Fibroblast of skin of abdomen (primary cell): Measurements from ENCODE around the gene LRRFIP1.

Source experiments
- DNase-seq: peaks from one replicate; pipeline ENCODE4 v3.0.0-alpha.2; 2013

Gene LRRFIP1

DNA sequence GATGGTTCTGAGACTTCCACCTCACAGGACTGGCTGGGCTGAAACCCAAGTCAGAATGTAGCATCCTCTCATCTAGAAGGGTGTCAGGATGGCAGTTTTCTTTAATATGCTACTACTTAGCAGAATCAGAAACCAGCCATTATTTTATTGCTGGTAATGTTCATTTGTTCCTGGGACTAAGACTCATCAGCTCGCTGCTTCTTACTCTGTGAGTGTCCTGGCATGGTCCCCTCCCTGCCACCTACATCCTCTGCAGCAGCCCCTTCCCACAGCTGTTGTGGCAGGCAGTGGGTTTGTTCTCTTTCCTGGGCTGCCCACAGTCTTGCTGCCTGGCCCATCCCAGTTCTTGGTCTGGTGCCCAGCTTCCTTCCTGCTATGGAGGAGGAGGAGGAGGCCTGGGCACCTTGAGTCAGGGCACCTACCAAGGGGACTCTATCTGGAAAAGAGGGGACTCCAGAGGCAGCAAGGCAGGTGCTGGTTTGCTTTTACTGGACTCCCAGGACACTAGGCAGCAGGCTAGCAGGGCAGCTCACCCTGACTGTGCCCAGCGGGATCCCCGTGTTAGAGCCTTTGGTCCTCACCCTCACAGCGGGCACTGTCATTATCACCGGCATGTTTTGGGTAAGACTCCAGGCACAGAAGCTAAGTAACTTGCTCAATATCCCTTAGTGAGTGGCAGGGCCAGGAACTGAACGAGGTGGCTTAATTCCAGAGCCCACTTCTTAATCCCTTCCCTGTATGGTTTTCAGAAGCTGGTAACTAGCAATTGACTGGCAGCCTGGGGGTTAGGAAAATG, 62.1 kb downstream of the LRRFIP1 start:
- DNase-seq: no peak

DNA sequence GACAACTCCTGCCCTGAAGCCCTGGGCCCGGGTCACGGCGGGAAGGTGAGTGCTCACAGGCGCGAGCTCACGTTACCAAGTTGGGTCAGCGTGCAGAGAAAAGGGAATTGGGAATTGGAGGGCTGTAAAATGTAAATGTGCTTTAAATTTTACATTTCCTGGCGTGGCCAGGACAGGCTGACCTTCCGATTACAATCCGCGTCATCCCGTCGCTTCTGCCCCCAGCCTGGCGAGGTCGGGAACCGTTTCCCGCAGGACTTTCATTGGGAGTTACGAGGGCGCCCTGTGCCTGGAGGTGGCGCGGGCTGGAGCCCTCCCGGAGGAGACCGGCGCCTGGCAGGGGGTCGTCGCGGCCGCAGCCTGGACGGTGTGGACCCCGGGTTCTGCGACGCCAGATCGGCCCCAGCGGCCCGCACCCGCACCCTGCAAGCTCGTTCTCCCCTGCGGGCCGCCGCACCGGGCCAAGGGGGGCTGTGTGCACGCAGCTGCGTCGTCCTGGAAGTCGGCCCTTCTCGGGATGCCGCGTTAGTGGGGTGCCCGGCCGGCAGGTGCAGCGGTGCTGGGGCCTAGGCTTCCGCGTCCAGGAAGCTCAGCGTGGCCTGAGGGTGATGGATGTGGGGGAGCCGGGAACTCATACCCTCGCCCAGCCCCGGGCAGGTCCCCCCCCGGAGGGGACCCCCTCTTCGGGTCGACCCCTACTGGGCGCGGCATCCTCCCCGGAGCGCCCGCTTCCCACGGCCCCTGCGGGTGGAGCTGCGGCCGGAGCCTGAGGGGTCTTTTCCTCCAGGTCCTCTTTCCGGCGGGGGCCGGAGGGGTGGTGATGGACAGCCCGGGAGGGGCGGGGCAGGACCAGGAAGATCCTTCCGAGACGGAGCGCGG, 63.9 kb downstream of the LRRFIP1 start:
- no peak for DNase-seq

DNA sequence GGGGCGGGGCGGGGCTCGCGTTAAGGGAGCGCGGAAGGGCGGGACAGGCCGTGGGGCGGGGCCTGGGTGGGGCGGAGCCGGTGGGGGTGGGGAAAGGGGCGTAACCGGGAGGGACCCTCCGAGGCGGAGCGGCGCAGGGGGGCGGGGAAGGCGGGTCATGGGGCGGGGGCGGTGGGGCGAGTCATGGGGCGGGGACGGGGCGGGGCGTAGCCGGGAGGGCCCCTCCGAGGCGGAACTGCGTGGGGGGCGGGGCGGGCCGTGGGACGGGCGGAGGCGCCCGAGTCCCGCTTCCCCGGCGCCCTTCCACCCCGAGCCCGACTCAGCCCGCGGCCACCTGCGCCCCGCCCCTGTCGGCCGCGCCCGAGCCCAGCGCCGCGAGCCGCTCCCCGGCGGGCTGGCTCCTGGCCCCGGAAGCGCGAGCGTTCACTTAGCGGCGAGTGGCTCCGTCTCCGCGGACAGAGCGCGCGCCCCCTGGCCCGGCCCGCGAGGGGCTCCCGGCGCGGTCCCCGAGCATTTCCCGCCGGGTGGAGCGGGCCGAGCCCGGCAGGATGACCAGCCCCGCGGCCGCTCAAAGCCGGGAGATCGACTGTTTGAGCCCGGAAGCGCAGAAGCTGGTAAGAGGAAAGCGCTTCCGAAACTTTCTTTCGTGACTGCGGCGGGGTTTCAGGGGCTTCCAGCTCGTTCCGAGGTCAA, 64.7 kb downstream of the LRRFIP1 start:
- peak; percentile 90 for DNase-seq

DNA sequence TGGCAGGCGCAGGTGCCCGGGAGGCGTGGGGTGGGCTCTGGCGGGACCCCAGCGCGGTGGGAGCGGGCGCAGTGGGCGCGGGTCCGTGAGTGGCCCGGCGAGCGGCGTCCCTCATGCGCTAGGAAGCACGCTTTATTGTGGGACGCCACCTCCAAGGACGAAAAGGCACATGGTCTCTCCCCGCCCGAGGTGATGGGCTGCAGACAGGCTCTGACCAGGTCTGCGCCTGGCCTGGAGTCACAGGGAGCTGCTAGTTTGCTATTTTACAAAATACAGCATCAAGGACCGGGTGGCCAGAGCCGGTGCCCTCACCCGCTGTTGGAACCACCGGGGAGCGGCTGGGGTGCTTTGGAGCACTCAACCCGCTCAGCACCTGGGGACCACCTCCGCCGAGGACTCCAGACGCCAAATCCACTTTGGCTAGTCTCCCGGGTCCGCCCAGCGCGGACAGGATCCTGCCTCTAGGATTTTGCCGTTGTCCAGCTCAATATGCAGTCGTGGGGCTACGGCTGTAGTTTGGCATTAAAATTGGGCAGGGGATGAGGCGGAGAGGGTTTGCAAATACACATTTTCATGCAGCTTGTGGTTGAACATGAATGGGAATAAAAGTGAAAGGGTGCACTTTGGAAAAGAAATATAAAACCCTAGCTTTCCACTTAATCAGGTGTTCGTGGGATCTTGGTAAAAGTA, 65.4 kb downstream of the LRRFIP1 start:
- no peak for DNase-seq

DNA sequence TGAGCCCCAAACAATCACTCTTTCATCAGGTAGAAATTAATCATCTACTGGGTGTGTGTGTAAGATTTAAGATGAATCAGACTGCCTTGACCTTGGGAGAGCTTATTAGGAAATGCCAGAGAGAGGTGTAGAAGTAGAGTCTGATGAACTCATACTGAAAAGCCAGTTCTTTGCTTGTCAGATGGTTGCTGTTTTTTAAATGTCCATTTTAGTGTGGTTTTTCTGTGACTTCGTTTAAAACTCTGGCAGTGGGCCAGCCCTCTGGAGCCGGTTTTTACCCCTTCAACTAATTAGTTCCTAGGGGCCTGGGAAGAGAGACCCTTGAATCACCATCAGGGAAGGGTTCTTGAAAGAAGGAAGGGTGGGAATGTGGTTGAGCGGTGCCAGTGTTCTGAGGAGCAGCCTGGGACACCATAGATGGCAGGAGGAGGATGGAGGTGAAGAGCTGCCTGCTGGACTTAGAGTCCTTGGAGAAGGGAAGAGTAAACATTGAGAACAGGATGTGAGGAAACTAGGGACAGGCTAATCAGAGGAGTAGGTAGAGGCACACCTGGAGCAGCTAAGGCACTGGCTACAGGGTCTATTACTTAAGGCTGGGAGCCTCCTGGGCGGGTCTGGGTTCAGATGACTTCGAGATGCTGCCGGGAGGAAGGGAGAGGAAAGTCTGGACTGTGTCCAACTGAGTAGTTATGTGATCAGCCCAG, 66.1 kb downstream of the LRRFIP1 start:
- DNase-seq: peak; percentile 61

DNA sequence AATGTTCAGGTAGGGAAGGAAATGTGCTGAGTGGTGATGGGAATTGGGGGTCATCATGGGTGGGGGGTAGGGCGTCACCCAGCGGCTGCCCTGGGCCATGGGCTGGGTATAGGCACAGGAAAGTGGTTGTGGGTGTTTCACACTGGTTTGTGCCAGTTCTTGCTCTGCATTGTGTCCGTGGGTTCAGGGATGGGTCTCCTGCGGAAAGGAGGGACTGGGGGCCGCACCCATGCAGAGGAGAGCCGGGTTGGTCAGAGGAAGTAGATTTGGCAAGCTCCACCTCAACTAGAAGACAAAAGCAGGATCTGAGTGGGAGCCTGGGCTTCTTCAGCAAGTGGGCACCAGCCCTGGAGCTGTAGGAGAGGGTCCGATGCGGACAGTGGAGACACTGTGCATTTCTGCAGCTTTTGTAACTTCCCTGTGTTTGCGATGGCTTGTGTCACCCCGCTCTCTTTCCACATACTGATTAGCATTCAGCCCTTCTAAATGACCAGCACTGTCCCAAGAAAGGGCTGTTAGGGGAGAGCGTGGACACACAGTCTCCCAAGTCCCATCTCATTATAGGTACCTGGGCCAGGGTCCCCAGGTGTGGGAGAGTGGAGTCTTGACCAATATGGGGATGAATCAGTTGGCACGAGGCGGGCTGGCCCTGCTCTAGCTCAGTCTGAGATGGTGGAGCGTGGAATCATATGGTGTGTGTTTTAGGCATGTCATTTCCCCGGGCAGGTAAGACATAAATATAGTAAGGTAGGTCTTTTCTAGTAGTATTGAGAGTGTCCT, 67.2 kb downstream of the LRRFIP1 start:
- DNase-seq: no peak

DNA sequence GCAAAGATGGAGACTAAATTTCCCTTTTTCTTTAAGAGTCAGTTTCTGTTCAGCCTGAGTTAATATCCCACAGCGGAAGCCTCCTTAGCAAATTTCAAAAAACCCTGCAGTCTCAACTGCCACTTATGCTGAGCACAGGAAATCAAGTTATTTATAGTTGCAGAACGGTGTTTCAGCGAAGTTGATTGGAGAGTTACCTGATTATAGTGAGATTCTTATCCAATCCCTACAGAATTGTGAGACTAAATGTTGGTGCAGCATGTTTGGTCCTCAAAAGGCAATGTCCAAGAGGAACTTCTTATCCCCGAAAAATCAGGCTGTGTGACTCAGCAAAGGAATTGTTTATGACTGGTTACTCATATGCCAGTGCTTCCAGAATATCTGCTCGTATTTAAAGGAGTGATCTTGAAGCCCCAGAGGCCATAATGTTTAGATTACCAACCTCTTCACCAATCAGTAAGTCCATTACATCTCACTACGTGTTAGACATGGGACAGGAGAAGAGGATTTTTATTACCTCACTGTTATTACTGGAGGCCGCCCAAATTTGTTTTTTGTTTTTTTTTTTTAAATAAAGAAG, 67.9 kb downstream of the LRRFIP1 start:
- peak; percentile 90 for DNase-seq

DNA sequence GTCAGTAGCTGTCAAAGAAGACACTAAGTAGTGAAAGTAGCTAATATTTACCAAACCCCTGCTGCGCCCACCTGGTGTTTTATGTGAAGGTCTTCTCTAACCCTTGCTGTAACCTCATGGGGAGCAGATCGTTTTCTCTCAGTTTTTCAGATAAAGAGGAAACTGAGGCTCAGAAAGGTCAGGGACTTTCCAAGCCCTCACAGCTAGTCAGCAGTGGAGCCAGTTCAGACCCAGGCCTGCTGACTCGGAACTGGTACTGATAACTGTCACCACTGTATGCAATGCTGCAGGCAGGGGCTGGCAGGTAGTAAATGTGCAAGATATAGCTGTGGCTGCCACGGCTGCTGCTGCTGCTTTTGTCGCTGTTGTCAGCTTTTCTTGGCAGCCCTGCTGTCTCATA, 69.1 kb downstream of the LRRFIP1 start:
- DNase-seq: no peak

DNA sequence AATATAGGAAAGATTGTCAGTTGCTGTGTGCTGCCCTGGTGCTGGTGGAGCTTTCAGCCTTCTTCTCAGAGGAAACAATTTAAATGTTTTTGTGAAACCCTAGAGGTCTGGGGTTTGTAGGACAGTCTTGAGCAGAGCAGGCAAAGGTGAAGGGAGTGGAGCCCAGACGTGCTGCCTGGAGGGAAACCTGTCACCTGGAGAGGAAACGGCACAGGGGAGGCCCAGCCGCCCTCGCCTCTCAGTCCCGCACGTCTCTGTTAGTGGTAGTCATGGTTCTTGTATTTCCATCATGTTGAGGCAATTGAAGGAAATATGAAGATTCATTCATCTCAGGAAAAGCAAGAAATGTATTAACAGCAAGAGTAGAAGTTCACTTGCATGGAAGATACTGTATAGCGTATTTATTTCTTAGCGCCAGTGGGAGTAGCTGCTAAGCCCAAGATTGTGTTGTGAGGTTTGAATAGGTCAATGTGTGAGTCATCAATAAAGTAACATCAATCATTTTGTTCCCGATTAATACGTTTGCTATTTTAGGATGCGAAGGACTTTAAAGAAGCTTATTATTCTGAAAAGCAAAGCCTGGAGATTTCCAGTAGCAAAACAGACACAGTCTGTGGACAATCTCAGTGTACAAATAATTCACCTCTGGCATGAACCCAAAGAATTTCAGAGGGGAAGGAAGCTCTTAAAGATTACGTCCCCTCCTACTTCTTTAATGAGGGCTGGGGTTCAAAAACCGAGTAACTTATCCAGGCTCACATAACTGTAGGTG, 70.4 kb downstream of the LRRFIP1 start:
- no peak for DNase-seq

DNA sequence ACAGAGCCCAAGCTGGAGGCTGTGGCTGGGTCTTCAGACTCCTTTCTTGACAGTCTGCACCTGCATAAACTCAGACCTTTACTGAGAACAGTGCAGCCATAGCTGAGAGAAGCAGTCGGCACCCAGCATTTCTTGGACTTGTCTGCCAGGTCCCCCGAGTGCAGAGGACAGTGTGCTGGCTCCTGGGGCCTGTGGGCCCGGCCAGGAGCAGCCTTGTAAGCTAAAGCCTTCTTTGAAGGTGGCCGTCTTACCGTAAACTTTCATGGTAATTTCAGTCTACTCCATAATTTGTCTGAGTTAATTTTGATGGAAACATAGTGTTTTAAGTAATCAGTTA, 70.9 kb downstream of the LRRFIP1 start:
- DNase-seq: no peak

DNA sequence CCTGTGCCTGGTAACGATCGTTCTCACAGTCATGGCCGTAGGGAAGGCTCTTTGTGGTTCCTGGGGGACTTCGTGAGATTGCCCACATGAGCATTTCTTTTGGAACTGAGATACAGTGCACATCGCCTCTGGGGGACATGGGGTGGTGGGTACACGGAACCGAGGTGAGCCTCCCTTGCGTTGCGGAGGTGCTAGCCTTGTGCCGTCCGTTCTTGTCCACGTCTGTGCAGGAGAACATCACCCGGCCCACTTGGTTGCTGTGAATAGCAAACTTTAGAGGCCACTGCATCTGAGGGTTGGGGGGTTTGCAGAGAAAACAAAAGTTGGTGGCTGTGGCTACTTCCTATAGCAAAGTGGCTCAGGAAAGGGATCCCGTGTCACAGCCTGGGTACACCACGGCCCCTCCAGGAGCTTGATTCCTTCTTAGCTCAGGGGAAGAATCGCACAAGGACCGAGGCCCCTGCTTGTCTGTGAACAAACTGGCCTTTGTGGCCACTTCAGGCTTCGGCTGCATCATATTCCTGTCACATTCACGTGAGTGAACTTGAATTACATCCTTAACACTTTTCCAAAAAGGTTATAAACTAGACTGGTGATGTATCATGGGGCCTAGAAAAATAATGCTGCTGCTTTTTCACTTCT, 72.6 kb downstream of the LRRFIP1 start:
- DNase-seq: no peak

DNA sequence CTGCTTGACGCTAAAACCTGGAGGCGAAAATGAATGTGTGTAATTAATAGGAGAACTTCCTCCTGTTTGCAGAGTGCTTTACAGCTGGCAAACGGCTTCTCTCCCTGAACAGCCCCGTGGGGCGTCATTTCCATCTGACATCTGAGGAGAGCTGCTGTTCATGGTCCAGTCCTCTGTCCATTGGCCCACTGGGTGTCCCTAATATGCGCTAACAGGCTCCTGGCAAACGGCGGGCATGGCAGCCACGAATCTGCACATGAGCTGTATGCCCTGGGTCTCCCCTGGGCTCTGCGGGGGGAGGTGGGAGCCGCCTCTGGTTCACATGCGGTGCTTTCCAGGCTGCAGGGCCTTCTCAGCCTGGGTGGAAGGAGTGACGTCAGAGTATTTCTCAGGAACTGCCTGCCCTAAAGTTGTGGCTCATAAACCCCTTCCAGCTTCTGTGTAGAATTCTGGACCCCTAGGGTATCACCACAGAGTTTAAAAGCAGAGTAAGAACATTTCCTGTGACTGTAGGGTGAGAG, 73.2 kb downstream of the LRRFIP1 start:
- DNase-seq: peak; percentile 76

DNA sequence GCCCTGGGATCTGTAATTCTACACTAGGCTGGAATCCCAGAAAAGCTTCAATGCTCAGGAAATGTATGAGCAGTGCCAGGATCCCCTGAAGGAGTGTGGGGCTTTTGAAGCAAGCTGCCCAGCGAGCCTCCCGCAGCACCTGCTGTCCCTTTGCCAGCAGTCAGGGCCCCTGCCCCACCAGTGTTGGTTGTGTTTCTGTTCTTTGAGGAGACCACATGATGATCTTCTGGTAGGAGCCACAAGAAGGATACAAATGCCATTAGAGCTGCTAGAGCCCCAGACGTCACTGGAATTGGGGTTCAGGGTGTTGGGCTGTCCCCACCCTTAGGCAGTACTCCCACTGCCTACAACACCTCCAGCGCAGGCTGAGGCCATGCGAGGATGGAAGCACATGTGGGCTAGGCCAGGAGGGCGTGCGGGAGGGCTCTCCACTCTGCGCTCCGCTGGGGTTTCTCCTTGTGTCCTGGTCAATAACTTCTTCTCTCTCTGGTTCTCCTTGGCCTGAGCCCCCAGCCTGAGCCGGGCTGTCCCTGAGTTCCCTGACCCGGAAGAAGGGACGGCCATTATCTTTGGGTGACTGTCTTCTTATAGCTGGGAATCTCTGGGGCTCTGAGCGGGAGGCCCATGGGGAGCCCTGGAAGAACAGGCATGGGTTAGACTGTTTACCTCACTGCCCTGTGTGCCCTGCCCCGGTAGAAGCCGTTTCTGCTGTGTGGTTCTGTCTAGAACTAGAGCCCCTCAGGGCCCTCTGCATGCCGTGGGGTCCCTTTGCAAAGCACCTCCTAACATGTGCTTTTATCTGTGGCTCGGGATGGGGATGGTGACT, 73.9 kb downstream of the LRRFIP1 start:
- DNase-seq: no peak

DNA sequence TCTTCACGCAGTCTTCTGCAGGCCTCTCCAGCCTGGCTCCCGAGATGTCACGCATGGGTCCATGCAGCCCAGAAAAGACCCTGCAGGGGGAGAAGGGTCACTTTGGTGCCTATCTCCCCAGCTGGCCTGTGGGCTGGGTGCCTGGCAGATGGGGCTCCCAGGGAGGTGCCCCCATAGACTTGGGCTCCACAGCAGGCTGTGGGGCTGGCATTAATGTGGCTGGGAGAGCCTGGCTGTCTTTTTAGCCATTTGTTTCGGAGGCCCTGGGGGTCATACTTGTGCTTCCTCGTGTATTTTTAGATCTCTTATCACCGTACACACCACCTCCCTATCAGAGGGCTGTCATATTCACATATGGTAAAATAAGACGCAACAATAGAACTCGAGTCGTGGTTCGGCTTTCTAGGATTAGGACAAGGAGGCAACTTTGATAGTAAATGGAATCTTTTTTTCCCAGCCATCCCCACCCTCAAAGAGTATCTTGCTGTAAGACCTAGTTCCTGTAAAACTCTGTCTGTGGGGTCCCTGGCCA, 74.5 kb downstream of the LRRFIP1 start:
- no peak for DNase-seq

DNA sequence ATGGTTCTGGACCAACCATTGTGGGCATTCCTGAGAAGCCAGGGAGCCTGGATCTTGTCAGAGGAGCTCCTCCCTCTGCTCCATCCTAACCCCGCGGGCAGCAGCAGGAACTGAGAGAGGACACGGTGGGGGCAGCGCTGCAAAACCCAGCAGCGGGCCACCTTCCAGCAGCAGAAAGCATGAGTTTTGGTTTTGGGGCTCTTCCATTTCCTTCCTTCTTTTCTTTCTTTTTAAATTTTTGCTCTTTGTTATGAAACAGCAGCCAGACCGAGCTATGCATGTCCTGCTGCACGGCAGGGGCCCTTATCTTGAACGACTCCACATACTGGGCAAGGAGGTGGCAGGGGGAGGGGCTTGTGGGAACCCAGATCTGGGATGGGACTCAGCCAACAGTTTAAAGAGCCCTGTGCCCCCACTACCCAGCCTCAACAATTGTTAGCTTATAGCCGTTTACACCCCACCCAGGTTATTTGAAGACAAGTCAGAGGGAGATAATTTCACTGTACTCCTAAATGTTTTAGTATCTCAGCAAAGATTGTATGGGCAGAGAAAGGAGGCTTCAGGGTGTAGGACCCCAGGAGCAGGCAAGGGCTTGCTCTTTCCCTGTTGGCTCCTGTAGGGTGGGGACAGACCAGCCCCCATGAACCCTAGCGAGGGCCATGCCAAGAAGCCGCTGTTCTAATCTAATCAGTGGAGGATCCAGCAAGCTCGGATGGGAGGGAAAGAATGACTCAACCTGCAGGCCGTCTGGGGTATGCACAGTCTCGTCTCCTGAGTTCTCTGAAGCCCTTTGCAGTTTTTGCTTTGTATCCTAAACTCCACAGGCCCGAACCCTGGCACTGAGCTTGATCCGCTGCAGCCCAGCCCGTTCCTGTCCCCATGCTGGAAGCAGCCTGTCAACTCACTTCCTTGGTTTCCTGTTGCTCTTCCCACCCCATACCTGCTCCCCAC, 75.3 kb downstream of the LRRFIP1 start:
- peak; percentile 67 for DNase-seq

DNA sequence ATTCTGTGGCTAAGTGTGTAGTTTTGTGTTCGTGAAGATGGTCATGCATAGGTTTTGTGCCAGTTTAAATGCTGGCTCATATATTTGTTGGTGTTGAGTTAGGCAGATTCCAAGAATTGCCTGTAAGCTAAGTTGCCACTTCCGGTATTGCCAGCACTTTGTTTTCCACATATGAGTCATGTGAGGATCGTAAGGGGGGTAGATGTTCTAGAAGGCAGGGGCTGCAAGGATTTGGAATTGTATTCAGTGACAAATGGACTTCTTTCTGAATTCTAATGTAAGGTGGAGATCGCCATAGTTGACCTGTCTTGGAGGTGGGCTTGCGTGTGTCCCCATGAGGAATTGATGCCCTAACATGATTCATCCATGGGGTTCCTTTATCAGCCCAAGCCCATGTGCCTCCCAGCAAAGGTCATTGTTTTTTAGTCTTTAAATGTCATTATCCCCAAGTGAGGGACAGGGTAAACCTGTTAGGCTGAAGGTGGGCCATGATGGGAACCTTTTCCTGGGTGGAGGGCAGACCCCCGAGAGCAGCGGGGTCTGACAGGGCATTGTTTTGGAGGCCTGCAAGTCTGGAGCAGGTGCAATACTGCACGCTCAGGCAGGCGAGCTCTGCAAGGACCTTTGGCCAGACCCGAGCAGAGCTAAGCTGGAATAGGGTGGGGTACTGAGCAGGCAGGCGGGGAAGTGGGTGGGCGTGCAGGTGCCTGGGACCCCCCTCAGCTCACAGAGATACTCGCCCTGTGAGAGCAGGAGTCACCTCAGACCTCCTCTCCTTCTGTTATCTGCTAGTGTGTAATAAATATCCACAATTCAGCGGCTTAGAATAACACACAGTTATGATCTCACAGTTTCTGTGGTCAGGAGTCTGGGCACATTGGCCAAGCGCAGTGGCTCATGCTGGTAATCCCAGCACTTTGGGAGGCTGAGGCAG, 77.4 kb downstream of the LRRFIP1 start:
- DNase-seq: peak; percentile 47
